HCT116 (cell line): Measurements from ENCODE around the gene ZCCHC17. TPM values are rescaled to one million over a fixed set of nuclear protein-coding genes. Genes with fewer than 3 reads are reported as not detected.

Source experiments
- ATAC-seq: fragments of 200-7000 bp; cut with Tn5 transposase; 2 replicates; pipeline ENCODE4 v1.9.1; 2020; ENCODE audit warnings: mild to moderate bottlenecking, moderate library complexity
- BruUV-seq: library from RNA; stranded (reverse); fragments of 400-500 nt; replicated peaks from 2 replicates; lab custom pipeline; 2021; lab: Mats Ljungman, UMichigan
- CTCF ChIA-PET: fragments of 300-600 bp; sonication (Branson Sonifier 250); formaldehyde crosslinking; loops from one replicate; lab custom pipeline; 2021; ENCODE audit warnings: antibody characterized with exemption; lab: Charles Lee
- POLR2A ChIA-PET: fragments of 300-600, 350-600 bp; sonication (Branson Sonifier 250); formaldehyde crosslinking; loops from one replicate; lab custom pipeline; 2021; ENCODE audit warnings: antibody characterized with exemption; lab: Charles Lee
- RAD21 ChIA-PET, 2 experiments: fragments of 300-600 bp; sonication (Branson Sonifier 250); formaldehyde crosslinking; loops; one replicate each; lab custom pipeline; 2023; ENCODE audit warnings: low total read pairs in 2 of 2; ENCODE audit not compliant: uncharacterized antibody in 2 of 2, unreplicated experiment in 2 of 2, low non-redundant PET in 1 of 2; lab: Charles Lee
- DNase-seq: peaks from one replicate; pipeline ENCODE4 v3.0.0-alpha.2; 2010; ENCODE audit warnings: low read depth, low spot score
- H2AFZ ChIP-seq: fragments of 200-600 bp; shearing (Covaris generic), sonication (generic); 2 replicates; pipeline ENCODE4 v1.6.1; 2017; ENCODE audit warnings: low read depth, mixed run types, mixed read lengths, antibody characterized with exemption, low read length; ENCODE audit not compliant: poor library complexity, severe bottlenecking
- H3K27ac ChIP-seq: 2 replicates; pipeline ENCODE4 v1.5.1; 2012; ENCODE audit warnings: low read depth, low read length
- H3K27me3 ChIP-seq: fragments of 200-600 bp; sonication (generic); 2 replicates; pipeline ENCODE4 v1.6.1; 2016; ENCODE audit warnings: mixed run types, low read length, mixed read lengths; ENCODE audit not compliant: insufficient read depth
- H3K36me3 ChIP-seq, 2 experiments: fragments of 200-500 bp in 1 of 2; fragments of 200-600 bp in 1 of 2; sonication (Bioruptor generic) in 1 of 2; sonication (generic) in 1 of 2; 2 replicates each; pipeline versions ENCODE4 v1.5.1 to v1.6.1; 2014 to 2016; ENCODE audit warnings: low read length in 2 of 2, inconsistent platforms in 1 of 2, mixed read lengths in 1 of 2, mixed run types in 1 of 2; ENCODE audit not compliant: insufficient read depth in 2 of 2, control insufficient read depth in 1 of 2
- H3K4me1 ChIP-seq, 2 experiments: fragments of 200-600 bp in 1 of 2; sonication (generic) in 1 of 2; 2 replicates each; pipeline versions ENCODE4 v1.5.1 to v1.6.1; 2012 to 2017; ENCODE audit warnings: low read length in 2 of 2, inconsistent platforms in 1 of 2, mild to moderate bottlenecking in 1 of 2, mixed read lengths in 1 of 2, mixed run types in 1 of 2, moderate library complexity in 1 of 2; ENCODE audit not compliant: insufficient read depth in 2 of 2, control insufficient read depth in 1 of 2
- H3K4me2 ChIP-seq: fragments of 200-600 bp; sonication (generic); 2 replicates; pipeline ENCODE4 v1.6.1; 2017; ENCODE audit warnings: mixed run types, low read length, mixed read lengths
- H3K4me3 ChIP-seq, 2 experiments: fragments of 200-600 bp in 1 of 2; sonication (generic) in 1 of 2; replicated peaks in 1 of 2; 2 replicates each; pipeline ENCODE4 v1.5.1; 2011 to 2016; ENCODE audit warnings: low read length in 2 of 2, control low read depth in 1 of 2, low read depth in 1 of 2, mild to moderate bottlenecking in 1 of 2, mixed read lengths in 1 of 2, mixed run types in 1 of 2
- H3K79me2 ChIP-seq: fragments of 200-600 bp; sonication (generic); 2 replicates; pipeline ENCODE4 v1.6.1; 2017; ENCODE audit warnings: mild to moderate bottlenecking, mixed run types, low read length, moderate library complexity, mixed read lengths; ENCODE audit not compliant: insufficient read depth
- H3K9ac ChIP-seq: fragments of 200-600 bp; sonication (generic); 2 replicates; pipeline ENCODE4 v1.6.1; 2016; ENCODE audit warnings: low read length, mixed read lengths
- H3K9me2 ChIP-seq: fragments of 200-600 bp; sonication (generic), shearing (Covaris generic); 2 replicates; pipeline ENCODE4 v1.6.1; 2017; ENCODE audit warnings: mixed run types, mild to moderate bottlenecking, moderate library complexity; ENCODE audit not compliant: insufficient read depth
- H3K9me3 ChIP-seq, 2 experiments: fragments of 200-500 bp in 1 of 2; fragments of 200-600 bp in 1 of 2; sonication (Bioruptor generic) in 1 of 2; sonication (generic) in 1 of 2; 2 replicates each; pipeline ENCODE4 v1.6.1; 2014 to 2017; ENCODE audit warnings: low read length in 2 of 2, mixed read lengths in 2 of 2, inconsistent platforms in 1 of 2, low read depth in 1 of 2, mild to moderate bottlenecking in 1 of 2, mixed run types in 1 of 2, moderate library complexity in 1 of 2; ENCODE audit not compliant: control insufficient read depth in 1 of 2, insufficient read depth in 1 of 2
- H4K20me1 ChIP-seq: fragments of 200-600 bp; sonication (generic), shearing (Covaris generic); 2 replicates; pipeline ENCODE4 v1.6.1; 2017; ENCODE audit warnings: mixed run types, mild to moderate bottlenecking, moderate library complexity; ENCODE audit not compliant: insufficient read depth
- CBX3 ChIP-seq: IDR thresholded peaks from 2 replicates; pipeline ENCODE4 v1.6.1; 2012; ENCODE audit warnings: low read depth
- EGR1 ChIP-seq: IDR thresholded peaks from 2 replicates; pipeline ENCODE4 v1.6.1; 2012; ENCODE audit warnings: low read depth
- EZH2 ChIP-seq: fragments of 200-600 bp; sonication (generic); IDR thresholded peaks from 2 replicates; pipeline ENCODE4 v1.6.1; 2017; ENCODE audit warnings: antibody characterized with exemption, mixed run types
- FOSL1 ChIP-seq: IDR thresholded peaks from 2 replicates; pipeline ENCODE4 v1.6.1; 2012; ENCODE audit warnings: low read depth
- POLR2A ChIP-seq: IDR thresholded peaks from 2 replicates; pipeline ENCODE4 v1.7.0; 2011; ENCODE audit warnings: borderline replicate concordance; ENCODE audit not compliant: insufficient read depth, insufficient read length; ENCODE audit errors: extremely low read depth
- POLR2AphosphoS5 ChIP-seq: IDR thresholded peaks from 2 replicates; pipeline ENCODE4 v1.6.1; 2011; ENCODE audit warnings: mild to moderate bottlenecking, low read depth, low read length, moderate library complexity
- REST ChIP-seq: IDR thresholded peaks from 2 replicates; pipeline ENCODE4 v1.6.1; 2012; ENCODE audit warnings: low read depth
- SIN3A ChIP-seq: IDR thresholded peaks from 2 replicates; pipeline ENCODE4 v1.6.1; 2012; ENCODE audit warnings: low read depth
- SP1 ChIP-seq: IDR thresholded peaks from 2 replicates; pipeline ENCODE4 v1.6.1; 2012; ENCODE audit warnings: low read depth
- YY1 ChIP-seq: IDR thresholded peaks from 2 replicates; pipeline ENCODE4 v1.6.1; 2011; ENCODE audit warnings: low read length, low read depth, moderate library complexity, mild to moderate bottlenecking; ENCODE audit not compliant: insufficient replicate concordance; ENCODE audit errors: extremely low read depth
- ZFX ChIP-seq: fragments of 450-650 bp; IDR thresholded peaks from 2 replicates; pipeline ENCODE4 v1.6.1; 2017
- ZNF274 ChIP-seq: fragments of 200-500 bp; sonication (Bioruptor generic); IDR thresholded peaks from 2 replicates; pipeline ENCODE4 v1.6.1; 2014; ENCODE audit warnings: mild to moderate bottlenecking, low read depth, low read length, inconsistent platforms
- intact Hi-C: fragments of 100-400 bp; cut with micrococcal nuclease; formaldehyde crosslinking; loops from 2 replicates; pipeline ENCODE4 v1.10.0; 2022
- total RNA-seq: library from RNA; stranded (reverse); gene quantifications from one replicate; pipeline ENCODE4 v1.2.1, GENCODE V29; 2021; ENCODE audit not compliant: unreplicated experiment
- TF ChIP-seq, protein P1 (sequence below): IDR thresholded peaks from 2 replicates; pipeline ENCODE4 v1.6.1; 2012
- TF ChIP-seq, protein P2 (sequence below): IDR thresholded peaks from 2 replicates; pipeline ENCODE4 v1.6.1; 2011; ENCODE audit warnings: mild to moderate bottlenecking, low read length, moderate library complexity; ENCODE audit not compliant: insufficient replicate concordance; ENCODE audit errors: extremely low read depth
- TF ChIP-seq, protein P3 (sequence below): IDR thresholded peaks from 2 replicates; pipeline ENCODE4 v1.6.1; 2012
- TF ChIP-seq, protein P4 (sequence below), 3 experiments: fragments of 200-600 bp in 1 of 3; sonication (generic) in 1 of 3; IDR thresholded peaks in 2 of 3; conservative IDR thresholded peaks in 1 of 3; 2 replicates each; pipeline ENCODE4 v1.5.1; 2012 to 2017; ENCODE audit warnings: low read depth in 2 of 3, low read length in 2 of 3, antibody characterized with exemption in 1 of 3, borderline replicate concordance in 1 of 3, control low read depth in 1 of 3, mild to moderate bottlenecking in 1 of 3, mixed read lengths in 1 of 3, mixed run types in 1 of 3, moderate library complexity in 1 of 3; ENCODE audit not compliant: insufficient read depth in 1 of 3

The ZCCHC17 gene
- total RNA-seq, 1 experiment from 2014 or later: 27.8 TPM

DNA sequence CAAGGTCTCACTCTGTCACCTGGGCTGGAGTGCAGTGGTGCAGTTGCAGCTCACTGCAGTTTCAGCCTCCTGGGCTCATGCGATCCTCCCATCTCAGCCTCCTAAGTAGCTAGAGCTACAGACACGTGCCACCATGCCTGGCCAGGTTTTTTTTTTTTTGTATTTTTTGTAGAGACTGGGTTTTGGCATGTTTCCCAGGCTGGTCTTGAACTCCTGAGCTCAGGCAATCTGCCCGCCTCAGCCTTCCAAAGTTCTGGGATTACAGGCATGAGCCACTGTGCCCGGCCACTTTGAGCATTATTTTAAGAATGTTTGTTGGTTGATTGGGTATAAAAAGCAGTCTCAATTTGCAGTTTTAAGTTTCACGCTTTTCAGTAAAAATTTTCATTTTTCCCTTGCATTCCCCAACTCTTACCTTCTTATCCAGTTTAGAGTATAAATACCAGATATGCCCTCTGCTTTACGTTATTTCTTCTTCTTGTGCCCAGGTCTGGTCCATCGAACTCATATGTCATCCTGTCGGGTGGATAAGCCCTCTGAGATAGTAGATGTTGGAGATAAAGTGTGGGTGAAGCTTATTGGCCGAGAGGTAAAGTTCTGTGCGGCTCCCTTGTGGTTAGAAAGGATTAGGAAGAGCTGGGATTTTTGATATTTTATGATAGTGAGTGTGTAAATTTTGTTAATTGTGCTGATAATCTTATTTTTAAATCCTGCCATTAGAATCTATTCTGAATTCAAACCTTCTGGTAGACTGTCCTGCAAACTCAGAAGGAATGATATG lies 40.0 kb downstream of the ZCCHC17 start (continued):
- TF ChIP-seq, protein P1, sequence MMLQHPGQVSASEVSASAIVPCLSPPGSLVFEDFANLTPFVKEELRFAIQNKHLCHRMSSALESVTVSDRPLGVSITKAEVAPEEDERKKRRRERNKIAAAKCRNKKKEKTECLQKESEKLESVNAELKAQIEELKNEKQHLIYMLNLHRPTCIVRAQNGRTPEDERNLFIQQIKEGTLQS: no peak
- TF ChIP-seq SIN3A (no peak), REST (no peak)

GRCh38 chr1:31344503-31344902 lies 47.7 kb downstream of the ZCCHC17 start:
- TF ChIP-seq CBX3 (no peak), YY1 (no peak), SIN3A (no peak), ZNF274 (no peak), POLR2AphosphoS5 (no peak), ZFX (no peak), POLR2A (no peak), EGR1 (no peak), FOSL1 (no peak), SP1 (no peak), EZH2 (no peak)
- TF ChIP-seq, protein P2, sequence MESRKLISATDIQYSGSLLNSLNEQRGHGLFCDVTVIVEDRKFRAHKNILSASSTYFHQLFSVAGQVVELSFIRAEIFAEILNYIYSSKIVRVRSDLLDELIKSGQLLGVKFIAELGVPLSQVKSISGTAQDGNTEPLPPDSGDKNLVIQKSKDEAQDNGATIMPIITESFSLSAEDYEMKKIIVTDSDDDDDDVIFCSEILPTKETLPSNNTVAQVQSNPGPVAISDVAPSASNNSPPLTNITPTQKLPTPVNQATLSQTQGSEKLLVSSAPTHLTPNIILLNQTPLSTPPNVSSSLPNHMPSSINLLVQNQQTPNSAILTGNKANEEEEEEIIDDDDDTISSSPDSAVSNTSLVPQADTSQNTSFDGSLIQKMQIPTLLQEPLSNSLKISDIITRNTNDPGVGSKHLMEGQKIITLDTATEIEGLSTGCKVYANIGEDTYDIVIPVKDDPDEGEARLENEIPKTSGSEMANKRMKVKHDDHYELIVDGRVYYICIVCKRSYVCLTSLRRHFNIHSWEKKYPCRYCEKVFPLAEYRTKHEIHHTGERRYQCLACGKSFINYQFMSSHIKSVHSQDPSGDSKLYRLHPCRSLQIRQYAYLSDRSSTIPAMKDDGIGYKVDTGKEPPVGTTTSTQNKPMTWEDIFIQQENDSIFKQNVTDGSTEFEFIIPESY: no peak
- TF ChIP-seq, protein P1: no peak
- TF ChIP-seq, protein P3, sequence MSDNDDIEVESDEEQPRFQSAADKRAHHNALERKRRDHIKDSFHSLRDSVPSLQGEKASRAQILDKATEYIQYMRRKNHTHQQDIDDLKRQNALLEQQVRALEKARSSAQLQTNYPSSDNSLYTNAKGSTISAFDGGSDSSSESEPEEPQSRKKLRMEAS: no peak
- TF ChIP-seq, protein P4, sequence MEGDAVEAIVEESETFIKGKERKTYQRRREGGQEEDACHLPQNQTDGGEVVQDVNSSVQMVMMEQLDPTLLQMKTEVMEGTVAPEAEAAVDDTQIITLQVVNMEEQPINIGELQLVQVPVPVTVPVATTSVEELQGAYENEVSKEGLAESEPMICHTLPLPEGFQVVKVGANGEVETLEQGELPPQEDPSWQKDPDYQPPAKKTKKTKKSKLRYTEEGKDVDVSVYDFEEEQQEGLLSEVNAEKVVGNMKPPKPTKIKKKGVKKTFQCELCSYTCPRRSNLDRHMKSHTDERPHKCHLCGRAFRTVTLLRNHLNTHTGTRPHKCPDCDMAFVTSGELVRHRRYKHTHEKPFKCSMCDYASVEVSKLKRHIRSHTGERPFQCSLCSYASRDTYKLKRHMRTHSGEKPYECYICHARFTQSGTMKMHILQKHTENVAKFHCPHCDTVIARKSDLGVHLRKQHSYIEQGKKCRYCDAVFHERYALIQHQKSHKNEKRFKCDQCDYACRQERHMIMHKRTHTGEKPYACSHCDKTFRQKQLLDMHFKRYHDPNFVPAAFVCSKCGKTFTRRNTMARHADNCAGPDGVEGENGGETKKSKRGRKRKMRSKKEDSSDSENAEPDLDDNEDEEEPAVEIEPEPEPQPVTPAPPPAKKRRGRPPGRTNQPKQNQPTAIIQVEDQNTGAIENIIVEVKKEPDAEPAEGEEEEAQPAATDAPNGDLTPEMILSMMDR (IDR thresholded peaks at IDR 0.05 in 2 of 3, conservative IDR thresholded peaks at IDR 0.05 in 1 of 3; ENCODE audit: borderline replicate concordance in 1 of 3, insufficient read depth in 1 of 3, low read depth in 2 of 3, low read length in 2 of 3): no peak
- Histone ChIP-seq H3K4me2 (no peak overlapping the region), H3K9me3 (no peaks in the 10 kb centered on the region), H3K79me2 (no peaks in the 10 kb centered on the region), H3K4me3 (no peak overlapping the region), H3K4me1 (no peaks in the 10 kb centered on the region), H3K9me2 (no peaks in the 10 kb centered on the region), H3K27ac (no peak overlapping the region), H2AFZ (no peak overlapping the region), H4K20me1 (no peaks in the 10 kb centered on the region), H3K36me3 (peaks cover 0 to 5% of the 10 kb centered on the region in 2 experiments; a peak in 1 of 4 replicates), H3K27me3 (no peaks in the 10 kb centered on the region), H3K9ac (no peak overlapping the region)
- ChIA-PET POLR2A (no interaction called here), CTCF (no interaction called here), RAD21 (no interaction called here)
- intact Hi-C loops: no loop called here
- ATAC-seq: no peak
- no peak for DNase-seq
- no TSS peak for BruUV-seq
